Keratinocyte (primary cell): ENCODE results near the gene CD74. TPM values are rescaled to one million over a fixed set of nuclear protein-coding genes. Genes with fewer than 3 reads are reported as not detected.

Source experiments
- DNase-seq: peaks from one replicate; pipeline ENCODE4 v3.0.0-alpha.2; 2011; ENCODE audit warnings: low read depth, missing footprints, low spot score
- FAIRE-seq: peaks from 2 replicates; lab custom pipeline; 2011; peaks lifted over from hg19 to GRCh38; lab: Jason Lieb, UNC
- H2AFZ ChIP-seq: 2 replicates; pipeline ENCODE4 v1.6.0; 2012; ENCODE audit warnings: low read length, control low read depth, inconsistent platforms; ENCODE audit not compliant: control insufficient read depth
- H3K27ac ChIP-seq: 2 replicates; pipeline ENCODE4 v1.5.1; 2011; ENCODE audit warnings: low read length; ENCODE audit not compliant: control insufficient read depth, insufficient read depth
- H3K27me3 ChIP-seq: 3 replicates; pipeline ENCODE4 v1.6.0; 2011; ENCODE audit warnings: low read length; ENCODE audit not compliant: control insufficient read depth, insufficient read depth; ENCODE audit errors: extremely low read depth
- H3K36me3 ChIP-seq, 2 experiments: 2 replicates in 1 of 2; 3 replicates in 1 of 2; pipeline ENCODE4 v1.5.1; 2011; ENCODE audit warnings: low read length in 2 of 2, mild to moderate bottlenecking in 1 of 2; ENCODE audit not compliant: control insufficient read depth in 2 of 2, insufficient read depth in 2 of 2; ENCODE audit errors: extremely low read depth in 1 of 2
- H3K4me1 ChIP-seq: 3 replicates; pipeline ENCODE4 v1.5.1; 2011; ENCODE audit warnings: low read length; ENCODE audit not compliant: control insufficient read depth, insufficient read depth; ENCODE audit errors: extremely low read depth
- H3K4me2 ChIP-seq: 3 replicates; pipeline ENCODE4 v1.6.0; 2011; ENCODE audit warnings: low read depth, low read length; ENCODE audit not compliant: control insufficient read depth, insufficient read depth; ENCODE audit errors: extremely low read depth
- H3K4me3 ChIP-seq, 3 experiments: fragments of 200-600 bp in 1 of 3; sonication (generic) in 1 of 3; 2 replicates in 2 of 3; 3 replicates in 1 of 3; pipeline ENCODE4 v1.5.1; 2011 to 2016; ENCODE audit warnings: low read length in 3 of 3, mild to moderate bottlenecking in 3 of 3, control low read depth in 2 of 3, inconsistent platforms in 1 of 3, low read depth in 1 of 3, mixed read lengths in 1 of 3, mixed run types in 1 of 3, moderate library complexity in 1 of 3; ENCODE audit not compliant: control insufficient read depth in 2 of 3, insufficient read depth in 2 of 3; ENCODE audit errors: extremely low read depth in 1 of 3
- H3K79me2 ChIP-seq: 2 replicates; pipeline ENCODE4 v1.6.0; 2012; ENCODE audit warnings: low read length; ENCODE audit not compliant: control insufficient read depth, insufficient read depth
- H3K9ac ChIP-seq: 3 replicates; pipeline ENCODE4 v1.6.0; 2011; ENCODE audit warnings: low read length; ENCODE audit not compliant: control insufficient read depth, insufficient read depth; ENCODE audit errors: extremely low read depth
- H3K9me1 ChIP-seq: 3 replicates; pipeline ENCODE4 v1.6.0; 2011; ENCODE audit warnings: low read length; ENCODE audit not compliant: control insufficient read depth, insufficient read depth; ENCODE audit errors: extremely low read depth
- H3K9me3 ChIP-seq: 2 replicates; pipeline ENCODE4 v1.5.1; 2012; ENCODE audit warnings: low read depth, low read length; ENCODE audit not compliant: control insufficient read depth
- H4K20me1 ChIP-seq: 3 replicates; pipeline ENCODE4 v1.6.0; 2011; ENCODE audit warnings: low read length; ENCODE audit not compliant: control insufficient read depth, insufficient read depth; ENCODE audit errors: extremely low read depth
- EZH2 ChIP-seq: IDR thresholded peaks from one replicate; pipeline ENCODE4 v1.6.1; 2012; ENCODE audit warnings: inconsistent platforms, mild to moderate bottlenecking, low read length, moderate library complexity
- dilution Hi-C: fragments of 300-500 bp; cut with MboI; formaldehyde crosslinking; loops from one replicate; pipeline ENCODE4 v1.7.0; 2020; ENCODE audit warnings: low sequenced_read_pairs; ENCODE audit not compliant: extremely low pct_ligation_motif_present
- polyA plus RNA-seq, 5 experiments: library from polyadenylated mRNA; depleted of rRNA in 3 of 5; stranded (reverse) in 3 of 5; stranded (forward) in 1 of 5; unstranded in 1 of 5; fragments of >200 nt; gene quantifications; 1 replicate in 1 of 5; 2 replicates in 3 of 5; 3 replicates in 1 of 5; pipeline versions ENCODE4 v1.2.1 to v1.2.3, GENCODE V29; 2011 to 2012; ENCODE audit warnings: missing spikeins in 2 of 5, low read depth in 1 of 5, low replicate concordance in 1 of 5
- TF ChIP-seq, protein P1 (sequence below), 3 experiments: IDR thresholded peaks in 1 of 3; conservative IDR thresholded peaks in 1 of 3; optimal IDR thresholded peaks in 1 of 3; 2 replicates in 2 of 3; 3 replicates in 1 of 3; pipeline versions ENCODE3 to v1.5.1; 2011; ENCODE audit warnings: low read length in 3 of 3, mild to moderate bottlenecking in 3 of 3, moderate library complexity in 2 of 3, control low read depth in 1 of 3, inconsistent platforms in 1 of 3; ENCODE audit not compliant: insufficient read depth in 2 of 3; ENCODE audit errors: extremely low read depth in 1 of 3

CD74 gene
- polyA plus RNA-seq, 1 donor (not counting 4 experiments of a cell fraction or from before 2014, with no cell fraction given): 0.71 TPM

GRCh38 chr5:150422758-150423157, 10.0 kb upstream of the CD74 start:
- dilution Hi-C loops: no loop called here
- no peak overlapping the region for H3K9ac ChIP-seq
- FAIRE-seq (no peak), DNase-seq (no peak)
- no peaks in the 10 kb centered on the region for H3K9me1 ChIP-seq
- TF ChIP-seq EZH2: no peak
- TF ChIP-seq, protein P1, sequence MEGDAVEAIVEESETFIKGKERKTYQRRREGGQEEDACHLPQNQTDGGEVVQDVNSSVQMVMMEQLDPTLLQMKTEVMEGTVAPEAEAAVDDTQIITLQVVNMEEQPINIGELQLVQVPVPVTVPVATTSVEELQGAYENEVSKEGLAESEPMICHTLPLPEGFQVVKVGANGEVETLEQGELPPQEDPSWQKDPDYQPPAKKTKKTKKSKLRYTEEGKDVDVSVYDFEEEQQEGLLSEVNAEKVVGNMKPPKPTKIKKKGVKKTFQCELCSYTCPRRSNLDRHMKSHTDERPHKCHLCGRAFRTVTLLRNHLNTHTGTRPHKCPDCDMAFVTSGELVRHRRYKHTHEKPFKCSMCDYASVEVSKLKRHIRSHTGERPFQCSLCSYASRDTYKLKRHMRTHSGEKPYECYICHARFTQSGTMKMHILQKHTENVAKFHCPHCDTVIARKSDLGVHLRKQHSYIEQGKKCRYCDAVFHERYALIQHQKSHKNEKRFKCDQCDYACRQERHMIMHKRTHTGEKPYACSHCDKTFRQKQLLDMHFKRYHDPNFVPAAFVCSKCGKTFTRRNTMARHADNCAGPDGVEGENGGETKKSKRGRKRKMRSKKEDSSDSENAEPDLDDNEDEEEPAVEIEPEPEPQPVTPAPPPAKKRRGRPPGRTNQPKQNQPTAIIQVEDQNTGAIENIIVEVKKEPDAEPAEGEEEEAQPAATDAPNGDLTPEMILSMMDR (optimal IDR thresholded peaks at IDR 0.05 in 1 of 3, IDR thresholded peaks at IDR 0.05 in 1 of 3, conservative IDR thresholded peaks at IDR 0.05 in 1 of 3; ENCODE audit: extremely low read depth in 1 of 3, insufficient read depth in 2 of 3, low read length in 3 of 3): no peak
- H3K4me1 ChIP-seq: no peaks in the 10 kb centered on the region
- H3K79me2 ChIP-seq: no peaks in the 10 kb centered on the region
- no peak overlapping the region for H2AFZ ChIP-seq
- no peak overlapping the region for H3K4me3 ChIP-seq
- no peaks in the 10 kb centered on the region for H3K9me3 ChIP-seq
- H4K20me1 ChIP-seq: no peaks in the 10 kb centered on the region
- no peaks in the 10 kb centered on the region for H3K36me3 ChIP-seq
- no peak overlapping the region for H3K27ac ChIP-seq
- H3K27me3 ChIP-seq: no peaks in the 10 kb centered on the region
- no peak overlapping the region for H3K4me2 ChIP-seq

- FAIRE-seq (no peak), DNase-seq (no peak)
- Histone ChIP-seq H3K27ac (no peak overlapping the region), H3K9me3 (no peaks in the 10 kb centered on the region), H2AFZ (no peak overlapping the region), H4K20me1 (no peaks in the 10 kb centered on the region), H3K79me2 (no peaks in the 10 kb centered on the region), H3K27me3 (no peaks in the 10 kb centered on the region), H3K4me3 (no peak overlapping the region), H3K9me1 (no peaks in the 10 kb centered on the region), H3K9ac (no peak overlapping the region), H3K4me2 (no peak overlapping the region), H3K36me3 (no peaks in the 10 kb centered on the region), H3K4me1 (no peaks in the 10 kb centered on the region)
- dilution Hi-C loops: no loop called here
- TF ChIP-seq EZH2: no peak
- TF ChIP-seq, protein P1 (optimal IDR thresholded peaks at IDR 0.05 in 1 of 3, IDR thresholded peaks at IDR 0.05 in 1 of 3, conservative IDR thresholded peaks at IDR 0.05 in 1 of 3; ENCODE audit: extremely low read depth in 1 of 3, insufficient read depth in 2 of 3, low read length in 3 of 3): no peak
These were observed 9.4 kb upstream of the CD74 start for GRCh38 chr5:150422075-150422474.
